Activated CD8-positive, alpha-beta T cell treated with anti-CD3 and anti-CD28 coated beads for 36 hours (primary cell): ENCODE results near the gene CEP104. TPM values are rescaled to one million over a fixed set of nuclear protein-coding genes. Genes with fewer than 3 reads are reported as not detected.
A peak's percentile ranks its signal among the peaks of the same experiment; 100 is the strongest.

Experiments
- ATAC-seq: fragments of 200-7000 bp; cut with Tn5 transposase; one replicate; pipeline ENCODE4 v1.10.0; 2021; ENCODE audit warnings: mild to moderate bottlenecking, moderate library complexity
- CTCF ChIA-PET: fragments of 350-600 bp; sonication (Branson Sonifier 250); formaldehyde crosslinking; loops from one replicate; lab custom pipeline; 2021; ENCODE audit warnings: antibody characterized with exemption; lab: Charles Lee
- POLR2A ChIA-PET: fragments of 350-600 bp; sonication (Branson Sonifier 250); formaldehyde crosslinking; loops from one replicate; lab custom pipeline; 2021; ENCODE audit warnings: antibody characterized with exemption; lab: Charles Lee
- DNase-seq: peaks from one replicate; pipeline ENCODE4 v3.0.0-alpha.2; 2020
- H3K27ac Mint-ChIP-seq: one replicate; pipeline ENCODE4 v1.8.0; 2021; ENCODE audit warnings: mild to moderate bottlenecking, mixed read lengths
- H3K27me3 Mint-ChIP-seq: one replicate; pipeline ENCODE4 v1.8.0; 2021; ENCODE audit warnings: mixed read lengths
- H3K36me3 Mint-ChIP-seq: one replicate; pipeline ENCODE4 v1.8.0; 2021; ENCODE audit warnings: low read depth, mixed read lengths
- H3K4me1 Mint-ChIP-seq: one replicate; pipeline ENCODE4 v1.8.0; 2021; ENCODE audit warnings: low read depth, mixed read lengths
- H3K4me3 Mint-ChIP-seq: one replicate; pipeline ENCODE4 v1.8.0; 2021; ENCODE audit warnings: mild to moderate bottlenecking, moderate library complexity, mixed read lengths
- H3K9me3 Mint-ChIP-seq: one replicate; pipeline ENCODE4 v1.8.0; 2021; ENCODE audit warnings: mixed read lengths
- CTCF ChIP-seq: fragments of 200-600 bp; IDR thresholded peaks from one replicate; pipeline ENCODE4 v1.8.0; 2022; ENCODE audit warnings: antibody characterized with exemption, mild to moderate bottlenecking
- intact Hi-C: fragments of 100-400 bp; cut with micrococcal nuclease; formaldehyde crosslinking; loops from one replicate; pipeline ENCODE4 v1.10.0; 2022
- total RNA-seq, 2 experiments: library from RNA; stranded (reverse); gene quantifications; one replicate each; pipeline ENCODE4 v1.2.3, GENCODE V29; 2021

Gene CEP104
- total RNA-seq, 2 experiments from 2014 or later: 29.3 to 29.8 TPM

- peaks cover 4% of the 10 kb centered on the region for H3K4me1 Mint-ChIP-seq
- ATAC-seq: no peak
- H3K9me3 Mint-ChIP-seq: no peaks in the 10 kb centered on the region
- intact Hi-C loops: no loop called here
- H3K36me3 Mint-ChIP-seq: peaks cover 21% of the 10 kb centered on the region
- no peak overlapping the region for H3K27ac Mint-ChIP-seq
- no peak overlapping the region for H3K4me3 Mint-ChIP-seq
- DNase-seq: no peak
- no peaks in the 10 kb centered on the region for H3K27me3 Mint-ChIP-seq
- TF ChIP-seq CTCF: no peak
- ChIA-PET POLR2A (interaction anchor here (0.8 to 3.3 kb wide), 2 partner anchors 11 to 17 kb away, joined by 3 to 12 read pairs; partner anchors contain the start of gene LRRC47), CTCF (no interaction called here)
Measured at GRCh38 chr1:3778590-3779264, 78.3 kb downstream of the CEP104 start.

- DNase-seq: no peak
- intact Hi-C loops: no loop called here
- Mint-ChIP-seq H3K4me3 (no peak overlapping the region), H3K36me3 (peaks cover 21% of the 10 kb centered on the region), H3K9me3 (no peaks in the 10 kb centered on the region), H3K4me1 (peaks cover 4% of the 10 kb centered on the region), H3K27ac (no peak overlapping the region), H3K27me3 (no peaks in the 10 kb centered on the region)
- ChIA-PET CTCF (no interaction called here), POLR2A (interaction anchor here (0.8 to 3.3 kb wide), 3 partner anchors 9 to 18 kb away, joined by 3 to 12 read pairs (median 3); partner anchors contain the start of gene LRRC47)
- no peak for ATAC-seq
- TF ChIP-seq CTCF: no peak
Measured at GRCh38 chr1:3777647-3778589, 79.1 kb downstream of the CEP104 start.

GRCh38 chr1:3777078-3777547 lies 79.9 kb downstream of the CEP104 start:
- no peak overlapping the region for H3K4me3 Mint-ChIP-seq
- no peak for TF ChIP-seq CTCF
- no peak overlapping the region for H3K27ac Mint-ChIP-seq
- no peak for ATAC-seq
- no peak for DNase-seq
- intact Hi-C loops: no loop called here
- no peaks in the 10 kb centered on the region for H3K27me3 Mint-ChIP-seq
- no peaks in the 10 kb centered on the region for H3K9me3 Mint-ChIP-seq
- H3K36me3 Mint-ChIP-seq: peaks cover 19% of the 10 kb centered on the region
- ChIA-PET CTCF (no interaction called here), POLR2A (interaction anchor here (1.0 to 3.3 kb wide), 2 partner anchors 10 to 19 kb away, joined by 3 to 12 read pairs; partner anchors contain the start of gene LRRC47)
- H3K4me1 Mint-ChIP-seq: peaks cover 4% of the 10 kb centered on the region

GRCh38 chr1:3776231-3776961 lies 80.6 kb downstream of the CEP104 start:
- ATAC-seq: no peak
- peak; percentile 29 for TF ChIP-seq CTCF
- DNase-seq: no peak
- no peaks in the 10 kb centered on the region for H3K27me3 Mint-ChIP-seq
- POLR2A ChIA-PET: interaction anchor here (0.8 to 3.3 kb wide), 2 partner anchors 20 kb away, joined by 4 to 12 read pairs; partner anchors contain the start of gene LRRC47
- no peaks in the 10 kb centered on the region for H3K9me3 Mint-ChIP-seq
- peaks cover 9% of the 10 kb centered on the region for H3K4me1 Mint-ChIP-seq
- H3K4me3 Mint-ChIP-seq: no peak overlapping the region
- CTCF ChIA-PET: interaction anchor here (0.8 to 1.8 kb wide), 6 partner anchors 15 to 70 kb away, joined by 3 to 12 read pairs (median 6); partner anchors contain the start of gene LRRC47
- H3K27ac Mint-ChIP-seq: no peak overlapping the region
- intact Hi-C loops: no loop called here
- H3K36me3 Mint-ChIP-seq: peaks cover 14% of the 10 kb centered on the region
